GM12801 (cell line): ENCODE data around the gene CD2AP.

Experiments used
- TF ChIP-seq, protein P1 (sequence below): IDR thresholded peaks from one replicate; pipeline ENCODE4 v1.5.1; 2011; ENCODE audit warnings: control low read depth; ENCODE audit not compliant: insufficient read length; ENCODE audit errors: extremely low read depth

CD2AP gene

DNA sequence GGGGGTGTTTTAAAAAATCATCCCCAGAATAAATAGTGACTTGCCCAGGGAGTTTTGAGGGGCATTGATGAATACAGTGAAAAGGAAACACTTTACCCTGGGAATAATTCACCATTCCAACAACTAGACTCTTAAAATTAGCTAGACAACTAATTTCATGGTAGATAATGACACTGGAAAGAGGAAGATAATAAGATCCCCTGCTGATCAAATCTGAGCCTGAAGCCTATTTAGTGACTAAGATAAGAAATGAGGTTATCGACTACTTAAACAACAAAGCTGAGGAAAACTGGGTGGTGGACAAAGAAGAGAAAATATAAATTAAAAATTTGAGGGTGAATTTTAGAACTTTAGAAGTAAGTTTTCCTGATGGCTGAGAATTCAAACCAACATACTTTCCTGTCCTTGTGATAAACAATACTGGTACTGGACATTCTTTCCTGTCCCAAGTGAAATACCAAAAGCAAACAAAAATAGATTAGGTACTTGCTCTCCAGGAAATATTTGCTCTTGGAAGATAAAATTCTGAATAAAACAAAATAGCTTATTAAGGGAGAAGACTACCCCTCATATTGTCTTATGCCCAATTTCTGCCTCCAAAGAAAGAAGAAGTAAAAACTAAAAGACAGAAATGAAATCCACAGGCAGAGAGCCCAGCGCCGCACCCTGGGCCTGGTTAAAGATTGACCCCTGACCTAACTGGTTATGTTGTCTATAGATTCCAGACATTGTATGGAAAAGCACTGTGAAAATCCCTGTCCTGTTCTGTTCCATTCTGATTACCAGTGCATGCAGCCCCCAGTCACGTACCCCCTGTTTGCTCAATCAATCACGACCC is 156.8 kb downstream of the CD2AP start:
- TF ChIP-seq, protein P1, sequence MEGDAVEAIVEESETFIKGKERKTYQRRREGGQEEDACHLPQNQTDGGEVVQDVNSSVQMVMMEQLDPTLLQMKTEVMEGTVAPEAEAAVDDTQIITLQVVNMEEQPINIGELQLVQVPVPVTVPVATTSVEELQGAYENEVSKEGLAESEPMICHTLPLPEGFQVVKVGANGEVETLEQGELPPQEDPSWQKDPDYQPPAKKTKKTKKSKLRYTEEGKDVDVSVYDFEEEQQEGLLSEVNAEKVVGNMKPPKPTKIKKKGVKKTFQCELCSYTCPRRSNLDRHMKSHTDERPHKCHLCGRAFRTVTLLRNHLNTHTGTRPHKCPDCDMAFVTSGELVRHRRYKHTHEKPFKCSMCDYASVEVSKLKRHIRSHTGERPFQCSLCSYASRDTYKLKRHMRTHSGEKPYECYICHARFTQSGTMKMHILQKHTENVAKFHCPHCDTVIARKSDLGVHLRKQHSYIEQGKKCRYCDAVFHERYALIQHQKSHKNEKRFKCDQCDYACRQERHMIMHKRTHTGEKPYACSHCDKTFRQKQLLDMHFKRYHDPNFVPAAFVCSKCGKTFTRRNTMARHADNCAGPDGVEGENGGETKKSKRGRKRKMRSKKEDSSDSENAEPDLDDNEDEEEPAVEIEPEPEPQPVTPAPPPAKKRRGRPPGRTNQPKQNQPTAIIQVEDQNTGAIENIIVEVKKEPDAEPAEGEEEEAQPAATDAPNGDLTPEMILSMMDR, result no peak

DNA sequence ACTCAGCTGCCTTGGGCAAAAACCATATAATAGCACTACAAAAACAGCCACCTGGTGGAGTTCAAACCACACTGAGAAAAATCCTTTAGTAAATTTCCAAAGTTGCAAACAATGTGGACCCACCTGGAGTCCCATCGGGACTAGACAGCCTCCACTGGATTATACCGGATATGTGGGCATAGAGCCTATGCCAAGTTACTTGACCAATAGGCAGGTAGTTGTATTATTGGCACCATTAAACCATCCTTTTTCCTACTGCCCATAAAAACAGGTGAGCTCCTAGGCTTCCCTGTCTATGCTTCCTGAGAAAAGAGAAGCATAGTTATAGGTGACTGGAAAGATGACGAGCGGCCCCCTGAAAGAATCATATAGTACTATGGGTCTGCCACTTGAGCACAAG is 169.1 kb downstream of the CD2AP start:
- TF ChIP-seq, protein P1, result no peak

DNA sequence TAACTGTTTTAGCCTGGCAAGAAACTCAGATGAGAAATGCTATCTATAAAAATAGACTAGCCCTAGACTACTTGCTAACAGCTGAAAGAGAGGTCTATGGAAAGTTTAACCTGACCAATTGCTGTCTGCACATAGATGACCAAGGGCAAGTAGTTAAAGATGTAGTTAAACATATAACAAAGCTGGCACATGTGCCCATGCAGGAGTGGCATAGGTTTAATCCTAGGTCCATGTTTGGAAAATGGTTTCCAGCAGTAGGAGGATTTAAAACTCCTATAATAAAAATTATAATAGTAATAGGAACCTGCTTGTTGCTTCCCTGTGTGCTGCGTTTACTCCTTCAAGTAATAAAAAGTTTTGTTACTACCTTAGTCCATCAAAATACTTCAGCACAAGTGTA is 169.6 kb downstream of the CD2AP start:
- TF ChIP-seq, protein P1, result no peak

DNA sequence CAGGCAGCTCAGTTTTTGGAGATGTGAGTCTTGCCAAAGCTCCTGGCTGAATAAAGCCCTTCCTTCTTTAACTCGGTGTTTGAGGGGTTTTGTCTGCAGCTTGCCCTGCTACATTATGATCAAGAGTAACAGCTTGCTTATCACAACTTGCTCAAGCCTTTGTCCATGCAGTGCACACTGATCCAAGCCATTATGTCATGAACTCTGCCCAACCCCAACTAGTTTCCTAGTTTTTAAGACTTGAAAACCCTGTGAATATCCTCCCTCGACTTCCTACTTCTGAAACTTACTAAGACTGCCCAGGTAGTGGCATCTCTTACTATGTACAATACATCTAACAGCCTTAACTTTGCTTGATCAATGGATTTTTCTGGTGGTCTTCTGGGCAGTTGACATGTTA is 170.4 kb downstream of the CD2AP start:
- TF ChIP-seq, protein P1, result no peak

DNA sequence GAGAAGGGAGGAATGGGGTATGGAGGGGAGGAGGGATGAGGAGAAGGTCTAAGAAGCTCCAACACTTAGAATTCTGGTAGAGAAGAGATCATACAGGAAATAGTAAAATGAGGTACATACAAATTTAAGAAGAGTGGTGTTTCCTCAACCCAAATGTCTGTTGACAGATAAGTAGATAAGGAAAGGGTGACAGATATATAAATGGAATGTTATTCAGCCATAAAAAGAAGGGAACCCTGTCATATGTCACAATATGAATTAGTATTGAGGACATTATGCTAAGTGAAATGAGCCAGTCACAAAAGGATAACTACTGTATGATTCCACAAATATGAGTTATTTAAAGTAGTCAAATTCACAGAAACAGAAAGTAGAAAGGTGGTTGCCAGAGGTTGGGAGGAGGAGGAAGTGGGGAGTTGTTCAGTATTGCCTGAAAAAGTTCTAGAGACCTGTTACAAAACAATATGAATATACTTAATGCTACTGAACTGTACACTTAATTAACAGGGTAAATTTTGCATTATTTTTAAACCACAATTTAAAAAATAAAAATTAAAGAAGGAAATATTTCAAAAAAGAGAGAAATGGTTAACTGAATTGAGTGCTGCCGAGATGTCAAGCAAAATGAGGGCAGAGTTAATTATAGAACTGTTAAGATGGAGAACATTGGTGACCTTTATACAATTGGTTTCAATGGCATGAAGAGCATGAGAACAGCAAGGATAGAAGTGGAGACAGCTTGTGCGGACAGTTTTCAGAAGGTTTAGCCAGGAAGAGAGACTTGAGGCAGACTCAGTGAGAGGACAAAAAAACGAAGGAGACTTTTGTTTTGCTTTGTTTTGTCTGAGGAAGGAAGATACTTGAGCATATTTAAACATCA is 173.2 kb downstream of the CD2AP start:
- TF ChIP-seq, protein P1, result no peak

DNA sequence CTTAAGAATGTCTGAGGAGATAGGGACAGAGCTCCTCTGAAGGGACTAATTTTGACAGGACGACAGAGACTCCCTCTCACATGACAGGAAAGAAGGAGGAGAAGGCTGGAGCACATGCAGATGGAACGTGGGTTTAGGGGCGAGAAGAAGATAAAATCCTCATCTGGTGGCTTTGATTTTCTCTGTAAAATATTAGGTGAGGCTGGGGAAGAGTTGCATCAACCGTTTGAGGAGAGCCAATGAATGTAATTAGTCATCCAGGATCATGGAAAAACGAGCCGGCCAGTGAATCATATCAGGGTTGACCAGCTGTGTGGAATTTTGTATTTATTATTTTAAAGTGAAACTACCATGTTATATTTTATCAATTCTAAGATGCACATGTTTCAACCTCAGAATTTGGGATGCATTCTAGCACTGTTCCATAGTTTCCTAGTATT is 173.9 kb downstream of the CD2AP start:
- TF ChIP-seq, protein P1, result no peak

DNA sequence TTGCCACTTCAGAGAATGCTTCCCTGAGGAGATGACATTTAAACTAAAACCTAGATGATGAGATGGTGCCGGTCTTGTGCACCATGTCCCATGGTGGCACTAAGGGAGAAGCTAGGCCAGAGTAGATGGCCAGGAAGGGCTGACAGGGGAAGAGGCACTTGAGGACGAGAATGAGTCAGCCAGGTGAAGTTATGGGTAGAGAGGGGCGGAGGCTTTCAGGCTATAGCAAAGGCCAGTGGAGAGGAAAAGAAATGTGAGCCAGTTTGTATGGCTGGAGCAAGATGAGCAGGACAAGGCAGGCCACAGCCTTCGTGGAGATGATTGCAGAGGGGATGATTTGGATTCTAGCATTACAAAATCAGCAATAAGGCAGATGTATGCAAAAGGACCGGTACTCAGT is 176.1 kb downstream of the CD2AP start:
- TF ChIP-seq, protein P1, result no peak
